ENCODE data around the gene THAP8.

DNA sequence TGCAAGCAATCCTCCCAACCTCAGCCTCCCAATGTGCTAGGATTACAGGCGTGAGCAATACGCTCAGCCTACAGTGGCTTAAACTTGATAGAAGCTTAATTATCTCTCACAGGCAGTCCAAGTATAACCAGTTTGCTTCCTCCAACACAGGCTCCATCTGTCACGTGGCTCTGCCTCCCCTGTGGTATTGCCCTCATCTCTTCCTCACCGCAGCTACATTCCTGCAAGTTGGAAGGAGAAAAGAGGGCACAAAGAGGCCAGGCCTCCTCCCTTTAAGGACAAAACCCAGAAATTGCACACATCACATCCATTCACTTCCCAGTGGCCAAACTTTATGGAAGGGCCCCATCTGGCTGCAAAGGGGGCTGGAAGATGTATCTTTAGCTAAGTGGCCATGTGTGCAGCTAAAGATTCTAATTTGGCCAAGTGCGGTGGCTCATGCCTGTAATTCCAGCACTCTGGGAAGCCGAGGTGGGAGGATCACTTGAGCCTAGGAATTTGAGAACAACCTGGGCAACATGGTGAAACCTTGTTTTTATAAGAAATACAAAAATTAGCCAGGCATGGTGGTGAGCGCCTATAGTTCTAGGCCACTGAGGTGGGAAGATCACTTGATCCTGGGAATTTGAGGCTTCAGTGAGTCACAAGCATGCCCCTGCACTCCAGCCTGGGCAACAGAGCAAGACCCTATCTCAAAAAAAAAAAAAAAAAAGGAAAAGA, 62.2 kb downstream of the THAP8 start:
- TF ChIP-seq, protein P1, sequence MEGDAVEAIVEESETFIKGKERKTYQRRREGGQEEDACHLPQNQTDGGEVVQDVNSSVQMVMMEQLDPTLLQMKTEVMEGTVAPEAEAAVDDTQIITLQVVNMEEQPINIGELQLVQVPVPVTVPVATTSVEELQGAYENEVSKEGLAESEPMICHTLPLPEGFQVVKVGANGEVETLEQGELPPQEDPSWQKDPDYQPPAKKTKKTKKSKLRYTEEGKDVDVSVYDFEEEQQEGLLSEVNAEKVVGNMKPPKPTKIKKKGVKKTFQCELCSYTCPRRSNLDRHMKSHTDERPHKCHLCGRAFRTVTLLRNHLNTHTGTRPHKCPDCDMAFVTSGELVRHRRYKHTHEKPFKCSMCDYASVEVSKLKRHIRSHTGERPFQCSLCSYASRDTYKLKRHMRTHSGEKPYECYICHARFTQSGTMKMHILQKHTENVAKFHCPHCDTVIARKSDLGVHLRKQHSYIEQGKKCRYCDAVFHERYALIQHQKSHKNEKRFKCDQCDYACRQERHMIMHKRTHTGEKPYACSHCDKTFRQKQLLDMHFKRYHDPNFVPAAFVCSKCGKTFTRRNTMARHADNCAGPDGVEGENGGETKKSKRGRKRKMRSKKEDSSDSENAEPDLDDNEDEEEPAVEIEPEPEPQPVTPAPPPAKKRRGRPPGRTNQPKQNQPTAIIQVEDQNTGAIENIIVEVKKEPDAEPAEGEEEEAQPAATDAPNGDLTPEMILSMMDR (IDR thresholded peaks at IDR 0.05; ENCODE audit: insufficient read depth, low read depth, low read length): no peak
- TF ChIP-seq EZH2 (IDR thresholded peaks at IDR 0.05; ENCODE audit: insufficient read depth, low read length): no peak

Data from astrocyte (in vitro differentiated cells and primary cell).